ENCODE results near the gene HESX1. TPM values are rescaled to one million over a fixed set of nuclear protein-coding genes. Genes with fewer than 3 reads are reported as not detected.

HESX1 gene
- total and polyA plus RNA-seq, 9 donors, result 0.23 to 1.4 (median 0.88) TPM; not detected in 1

- Histone ChIP-seq H3K27me3 (no peaks in the 10 kb centered on the region), H3K27ac (no peak overlapping the region), H3K4me3 (no peak overlapping the region), H3K9me3 (no peaks in the 10 kb centered on the region), H3K4me1 (ENCODE audit: insufficient read depth) (peaks cover 26% of the 10 kb centered on the region), H3K36me3 (no peaks in the 10 kb centered on the region)
- WGBS, 3 donors, result 40 to 68% (median 51%) methylated on average over 3 of the region's 3 CpGs
- intact Hi-C loops (cut with DNase I), result no loop called here
- no peak for TF ChIP-seq CTCF (IDR thresholded peaks at IDR 0.05)
- no peak for TF ChIP-seq POLR2A (IDR thresholded peaks at IDR 0.05)
- no peak for TF ChIP-seq EP300 (IDR thresholded peaks at IDR 0.05)
- DNase-seq, result no peak
Measured at GRCh38 chr3:57158325-57158724, 41.5 kb downstream of the HESX1 start.

GRCh38 chr3:57157545-57157944 lies 42.2 kb downstream of the HESX1 start:
- no peak overlapping the region for H3K4me3 ChIP-seq
- intact Hi-C loops (cut with DNase I), result no loop called here
- H3K9me3 ChIP-seq, result no peaks in the 10 kb centered on the region
- H3K27ac ChIP-seq, result peak overlapping the region in 1 of 2 donors; percentile 18
- no peak for TF ChIP-seq POLR2A (IDR thresholded peaks at IDR 0.05)
- no peak for TF ChIP-seq EP300 (IDR thresholded peaks at IDR 0.05)
- TF ChIP-seq CTCF (IDR thresholded peaks at IDR 0.05), result no peak
- H3K27me3 ChIP-seq, result no peaks in the 10 kb centered on the region
- no peaks in the 10 kb centered on the region for H3K36me3 ChIP-seq
- H3K4me1 ChIP-seq (ENCODE audit: insufficient read depth), result peaks cover 24% of the 10 kb centered on the region
- WGBS, 3 donors, result 18 to 30% (median 25%) methylated on average over 10 of the region's 10 CpGs
- DNase-seq, result no peak

- Histone ChIP-seq H3K27ac (no peak overlapping the region), H3K4me3 (no peak overlapping the region), H3K9me3 (no peaks in the 10 kb centered on the region), H3K36me3 (no peaks in the 10 kb centered on the region), H3K27me3 (no peaks in the 10 kb centered on the region), H3K4me1 (ENCODE audit: insufficient read depth) (peaks cover 20% of the 10 kb centered on the region)
- TF ChIP-seq CTCF (IDR thresholded peaks at IDR 0.05), result no peak
- TF ChIP-seq POLR2A (IDR thresholded peaks at IDR 0.05), result no peak
- TF ChIP-seq EP300 (IDR thresholded peaks at IDR 0.05), result no peak
- intact Hi-C loops (cut with DNase I), result no loop called here
- 63 to 67% (median 63%) methylated on average over 3 of the region's 3 CpGs for WGBS, 3 donors
- DNase-seq, result no peak
Measured at GRCh38 chr3:57155310-57155643, 44.5 kb downstream of the HESX1 start.

DNA sequence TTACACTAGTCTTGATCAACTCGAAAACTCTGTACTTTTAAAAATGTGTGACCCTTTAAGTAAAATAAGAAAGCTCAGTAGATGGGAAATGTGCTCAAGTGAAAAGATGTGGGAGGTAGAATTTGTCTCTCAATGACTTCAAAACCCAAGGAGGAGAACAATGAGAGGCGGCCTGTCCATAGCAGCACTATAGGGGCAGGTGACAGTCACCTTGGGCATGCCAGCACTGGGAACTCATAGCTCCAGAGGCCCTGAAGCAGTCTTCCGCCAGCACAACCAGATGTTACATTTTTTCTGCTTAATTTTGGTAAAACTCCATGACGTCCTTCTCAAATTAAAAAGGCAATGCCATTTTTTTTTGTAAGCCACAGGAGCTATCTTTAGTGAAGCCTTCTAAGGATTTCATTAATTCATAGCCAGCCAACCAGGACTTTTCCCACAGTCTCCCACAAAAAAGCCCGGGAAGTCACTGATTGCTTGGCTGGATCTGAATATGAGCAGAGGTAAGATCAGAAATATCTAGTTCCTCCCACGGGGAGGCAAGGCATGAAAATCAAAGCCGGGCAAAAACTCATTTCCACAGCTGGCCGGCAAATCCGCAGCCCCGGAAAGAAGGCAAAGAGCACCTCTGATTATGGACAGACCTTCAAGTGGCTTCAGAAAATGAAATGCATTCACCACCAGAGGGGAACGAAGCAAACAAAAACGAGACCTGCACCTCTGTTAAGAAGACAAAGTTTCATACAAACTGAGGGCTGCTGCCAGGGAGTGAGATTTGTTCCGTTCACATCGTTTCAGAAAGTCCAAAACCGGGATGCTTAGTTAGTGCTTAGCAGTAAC lies 45.1 kb downstream of the HESX1 start:
- TF ChIP-seq EP300 (IDR thresholded peaks at IDR 0.05) (no peak), POLR2A (IDR thresholded peaks at IDR 0.05) (no peak), CTCF (IDR thresholded peaks at IDR 0.05) (no peak)
- no peaks in the 10 kb centered on the region for H3K9me3 ChIP-seq
- H3K27ac ChIP-seq, result no peak overlapping the region
- no peak overlapping the region for H3K4me3 ChIP-seq
- WGBS, 3 donors, result 21 to 30% (median 25%) methylated on average over 15 of the region's 15 CpGs
- no peaks in the 10 kb centered on the region for H3K36me3 ChIP-seq
- H3K27me3 ChIP-seq, result no peaks in the 10 kb centered on the region
- intact Hi-C loops (cut with DNase I), result no loop called here
- H3K4me1 ChIP-seq (ENCODE audit: insufficient read depth), result peaks cover 21% of the 10 kb centered on the region
- DNase-seq, result no peak

Measured in ovary (tissue), 9 donors.